Stomach (tissue), 4 donors: ENCODE results near the gene CLTA.

Experiments
- EP300 ChIP-seq: sonication (generic); formaldehyde crosslinking; IDR thresholded peaks from one replicate; pipeline ENCODE4 v1.6.1; 2017; ENCODE audit warnings: antibody characterized with exemption
- POLR2A ChIP-seq, 4 donors: fragments of 450-650 bp; IDR thresholded peaks; one replicate each; pipeline ENCODE4 v1.6.1; 2016; ENCODE audit warnings: antibody characterized with exemption in 4 of 4, control low read depth in 2 of 4, mild to moderate bottlenecking in 1 of 4, moderate library complexity in 1 of 4
- POLR2AphosphoS5 ChIP-seq, 3 donors: sonication (generic); formaldehyde crosslinking; IDR thresholded peaks; one replicate each; pipeline ENCODE4 v1.6.1; 2016; ENCODE audit warnings: antibody characterized with exemption in 3 of 3
- TF ChIP-seq, protein P1 (sequence below), 7 experiments: fragments of 450-650 bp in 4 of 7; fragments of 200-600 bp in 3 of 7; sonication (generic) in 3 of 7; IDR thresholded peaks; one replicate each; pipeline ENCODE4 v1.5.1; 2016 to 2019; ENCODE audit warnings: antibody characterized with exemption in 7 of 7, control low read depth in 2 of 7, mild to moderate bottlenecking in 1 of 7

DNA sequence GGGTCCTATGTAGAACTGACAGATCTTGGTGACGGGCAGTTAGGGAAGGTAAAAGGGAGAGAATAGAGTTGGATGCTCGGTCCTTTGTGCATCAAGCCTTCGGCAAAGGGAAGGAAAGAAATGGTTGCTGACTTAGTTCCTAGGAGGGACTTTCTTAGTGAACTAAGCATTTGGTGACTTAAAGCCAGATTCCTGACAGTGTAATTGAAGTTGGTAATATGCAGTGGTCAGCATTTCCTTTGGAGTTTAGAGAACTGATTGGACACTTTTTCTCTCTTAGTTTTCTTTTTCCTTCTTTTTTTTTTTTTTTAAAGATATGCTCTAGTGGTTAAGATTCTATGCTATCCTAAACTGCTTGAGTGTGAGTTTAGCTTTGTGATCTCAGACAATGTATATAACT is 2.3 kb downstream of the CLTA start:
- TF ChIP-seq, protein P1, sequence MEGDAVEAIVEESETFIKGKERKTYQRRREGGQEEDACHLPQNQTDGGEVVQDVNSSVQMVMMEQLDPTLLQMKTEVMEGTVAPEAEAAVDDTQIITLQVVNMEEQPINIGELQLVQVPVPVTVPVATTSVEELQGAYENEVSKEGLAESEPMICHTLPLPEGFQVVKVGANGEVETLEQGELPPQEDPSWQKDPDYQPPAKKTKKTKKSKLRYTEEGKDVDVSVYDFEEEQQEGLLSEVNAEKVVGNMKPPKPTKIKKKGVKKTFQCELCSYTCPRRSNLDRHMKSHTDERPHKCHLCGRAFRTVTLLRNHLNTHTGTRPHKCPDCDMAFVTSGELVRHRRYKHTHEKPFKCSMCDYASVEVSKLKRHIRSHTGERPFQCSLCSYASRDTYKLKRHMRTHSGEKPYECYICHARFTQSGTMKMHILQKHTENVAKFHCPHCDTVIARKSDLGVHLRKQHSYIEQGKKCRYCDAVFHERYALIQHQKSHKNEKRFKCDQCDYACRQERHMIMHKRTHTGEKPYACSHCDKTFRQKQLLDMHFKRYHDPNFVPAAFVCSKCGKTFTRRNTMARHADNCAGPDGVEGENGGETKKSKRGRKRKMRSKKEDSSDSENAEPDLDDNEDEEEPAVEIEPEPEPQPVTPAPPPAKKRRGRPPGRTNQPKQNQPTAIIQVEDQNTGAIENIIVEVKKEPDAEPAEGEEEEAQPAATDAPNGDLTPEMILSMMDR (IDR thresholded peaks at IDR 0.05) = no peak
- no peak for TF ChIP-seq POLR2A (IDR thresholded peaks at IDR 0.05)
- no peak for TF ChIP-seq EP300
- no peak for TF ChIP-seq POLR2AphosphoS5 (IDR thresholded peaks at IDR 0.05)
